ENCODE data around the gene DHX40.
A peak's percentile ranks its signal among the peaks of the same experiment; 100 is the strongest.

The DHX40 gene

DNA sequence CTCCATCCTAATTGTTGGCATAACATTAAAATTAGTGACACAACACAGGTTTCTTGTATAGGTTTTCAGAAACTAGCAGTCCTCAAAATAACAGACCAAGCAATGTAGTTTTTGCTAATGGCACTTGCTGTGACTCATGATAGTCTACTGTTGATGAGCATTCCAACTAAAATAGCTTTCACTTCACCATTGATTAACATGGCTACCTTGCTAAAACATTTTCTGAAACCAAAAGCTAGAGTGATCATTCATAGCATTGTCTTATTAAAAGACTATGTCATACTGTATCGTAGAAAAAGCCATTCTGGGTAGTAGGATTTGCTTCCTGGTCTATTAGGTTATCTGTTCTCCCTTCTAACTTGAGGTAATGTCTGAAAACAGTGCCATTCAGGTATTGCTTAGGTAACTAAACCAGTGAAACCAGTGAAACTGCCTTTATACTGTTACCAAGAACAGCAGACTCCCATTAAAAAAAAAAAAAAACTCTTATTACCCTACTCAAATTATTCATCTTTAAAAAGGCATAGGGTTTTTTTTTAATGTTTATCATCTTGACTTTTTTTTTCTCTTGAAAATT lies 51.8 kb downstream of the DHX40 start:
- peak overlapping the region; percentile 9; the same call in 1 of the 2 replicates for H3K4me3 ChIP-seq (ENCODE audit: low read depth, low read length)
- H3K36me3 ChIP-seq (ENCODE audit: control insufficient read depth, insufficient read depth, low read length) = 0 out of 2 replicates have a peak, but pooled peaks cover 2% of the 10 kb centered on the region
- no peak overlapping the region for H3K27ac ChIP-seq (ENCODE audit: low read depth, low read length)
- H3K27me3 ChIP-seq (ENCODE audit: control insufficient read depth, insufficient read depth, low read length) = no peaks in the 10 kb centered on the region
- no peaks in the 10 kb centered on the region for H3K9me3 ChIP-seq (ENCODE audit: control insufficient read depth, insufficient read depth, low read depth, low read length)
- peaks cover 24% of the 10 kb centered on the region for H3K4me1 ChIP-seq (ENCODE audit: control insufficient read depth, insufficient read depth, low read length)
- H3K9ac ChIP-seq (ENCODE audit: low read length) = no peak overlapping the region

DNA sequence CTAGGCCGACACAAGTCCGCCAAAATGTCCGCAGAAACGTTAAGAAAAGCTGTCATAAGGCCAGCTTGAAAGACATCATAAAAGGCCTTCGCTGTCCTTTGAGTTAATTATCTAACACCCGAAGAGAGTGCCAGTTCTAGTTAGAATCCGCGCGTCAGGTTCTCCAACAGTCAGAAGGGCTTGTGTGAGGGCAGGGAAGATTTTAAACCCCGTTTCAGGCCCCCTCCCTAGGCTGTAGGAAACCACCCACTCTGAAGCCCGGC lies 53.6 kb downstream of the DHX40 start:
- Histone ChIP-seq H3K27ac (ENCODE audit: low read depth, low read length) (peak overlapping the region; percentile 99), H3K27me3 (ENCODE audit: control insufficient read depth, insufficient read depth, low read length) (no peaks in the 10 kb centered on the region), H3K36me3 (ENCODE audit: control insufficient read depth, insufficient read depth, low read length) (peaks cover 11% of the 10 kb centered on the region; the same call in 1 of the 2 replicates), H3K4me3 (ENCODE audit: low read depth, low read length) (peak overlapping the region; percentile 85), H3K4me1 (ENCODE audit: control insufficient read depth, insufficient read depth, low read length) (peaks cover 33% of the 10 kb centered on the region), H3K9ac (ENCODE audit: low read length) (peak overlapping the region; percentile 91), H3K9me3 (ENCODE audit: control insufficient read depth, insufficient read depth, low read depth, low read length) (no peaks in the 10 kb centered on the region)

DNA sequence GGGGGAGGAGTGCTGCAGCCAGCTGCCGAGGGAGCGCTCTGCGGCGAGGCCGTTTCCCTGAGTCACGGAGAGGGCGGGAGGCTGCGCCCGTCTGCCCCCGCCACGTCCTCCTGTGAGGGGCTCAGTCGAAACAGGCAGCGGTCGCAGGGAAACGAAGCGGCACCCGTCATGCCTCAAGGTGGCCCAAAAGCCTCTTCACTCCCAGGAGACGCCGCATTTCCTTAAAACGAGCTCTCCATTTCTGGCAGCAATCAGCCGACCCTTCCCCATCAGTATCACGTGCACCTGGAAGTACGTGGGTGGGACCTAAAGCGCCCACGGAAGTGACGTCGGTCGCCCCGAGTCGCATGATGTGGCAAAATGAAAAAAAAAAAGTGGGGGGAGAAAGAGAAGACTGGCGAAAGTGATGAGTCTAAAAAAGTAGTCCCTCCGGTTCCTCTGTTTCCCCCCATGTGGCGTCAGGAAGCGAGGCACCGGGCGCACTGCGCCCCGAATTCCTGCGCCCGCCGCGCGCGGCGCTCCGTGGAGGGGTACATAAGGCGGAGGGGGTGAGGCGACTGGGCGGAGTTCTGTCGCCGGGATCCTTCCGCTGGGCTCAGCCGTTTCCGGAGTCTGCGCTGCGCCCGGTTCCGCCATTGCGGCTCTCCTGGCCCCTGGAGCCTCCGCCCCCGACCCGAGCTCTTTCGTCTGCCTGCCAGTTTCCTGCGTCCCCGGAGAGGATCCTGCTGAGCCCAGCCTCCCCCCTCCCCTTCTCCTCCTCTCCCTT lies 54.1 kb downstream of the DHX40 start, which contains the start of gene CLTC:
Gene CLTC, plus strand, starts transcription at position 598 of the 766 bp plus-strand sequence. CDS start 237 bp downstream, outside the sequence.
- peak within 1 kb of the TSS; percentile 91 for H3K9ac ChIP-seq (ENCODE audit: low read length)
- no peaks in the 10 kb centered on the region for H3K9me3 ChIP-seq (ENCODE audit: control insufficient read depth, insufficient read depth, low read depth, low read length)
- peaks cover 33% of the 10 kb centered on the region for H3K4me1 ChIP-seq (ENCODE audit: control insufficient read depth, insufficient read depth, low read length)
- H3K36me3 ChIP-seq (ENCODE audit: control insufficient read depth, insufficient read depth, low read length) = peaks cover 13% of the 10 kb centered on the region; the same call in 1 of the 2 replicates
- H3K4me3 ChIP-seq (ENCODE audit: low read depth, low read length) = peak within 1 kb of the TSS; percentile 85
- H3K27ac ChIP-seq (ENCODE audit: low read depth, low read length) = peak within 1 kb of the TSS; percentile 99
- no peaks in the 10 kb centered on the region for H3K27me3 ChIP-seq (ENCODE audit: control insufficient read depth, insufficient read depth, low read length)

DNA sequence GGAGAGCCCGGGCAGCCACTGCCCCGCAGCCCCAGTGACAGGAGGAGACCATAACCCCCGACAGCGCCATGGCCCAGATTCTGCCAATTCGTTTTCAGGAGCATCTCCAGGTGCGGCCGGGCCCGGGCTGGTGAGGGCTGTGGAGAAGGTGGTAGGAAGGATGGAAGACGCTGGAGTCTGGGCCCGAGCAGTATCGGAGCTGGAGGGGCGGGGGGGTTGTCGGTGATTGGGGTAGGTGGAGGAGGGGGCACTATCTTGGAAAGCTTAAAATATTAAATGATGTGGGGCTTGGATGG lies 54.6 kb downstream of the DHX40 start:
- Histone ChIP-seq H3K9ac (ENCODE audit: low read length) (peak overlapping the region; percentile 91), H3K4me3 (ENCODE audit: low read depth, low read length) (peak overlapping the region; percentile 85), H3K27ac (ENCODE audit: low read depth, low read length) (peak overlapping the region; percentile 99), H3K9me3 (ENCODE audit: control insufficient read depth, insufficient read depth, low read depth, low read length) (no peaks in the 10 kb centered on the region), H3K4me1 (ENCODE audit: control insufficient read depth, insufficient read depth, low read length) (peaks cover 33% of the 10 kb centered on the region), H3K36me3 (ENCODE audit: control insufficient read depth, insufficient read depth, low read length) (peaks cover 13% of the 10 kb centered on the region; the same call in 1 of the 2 replicates), H3K27me3 (ENCODE audit: control insufficient read depth, insufficient read depth, low read length) (no peaks in the 10 kb centered on the region)

DNA sequence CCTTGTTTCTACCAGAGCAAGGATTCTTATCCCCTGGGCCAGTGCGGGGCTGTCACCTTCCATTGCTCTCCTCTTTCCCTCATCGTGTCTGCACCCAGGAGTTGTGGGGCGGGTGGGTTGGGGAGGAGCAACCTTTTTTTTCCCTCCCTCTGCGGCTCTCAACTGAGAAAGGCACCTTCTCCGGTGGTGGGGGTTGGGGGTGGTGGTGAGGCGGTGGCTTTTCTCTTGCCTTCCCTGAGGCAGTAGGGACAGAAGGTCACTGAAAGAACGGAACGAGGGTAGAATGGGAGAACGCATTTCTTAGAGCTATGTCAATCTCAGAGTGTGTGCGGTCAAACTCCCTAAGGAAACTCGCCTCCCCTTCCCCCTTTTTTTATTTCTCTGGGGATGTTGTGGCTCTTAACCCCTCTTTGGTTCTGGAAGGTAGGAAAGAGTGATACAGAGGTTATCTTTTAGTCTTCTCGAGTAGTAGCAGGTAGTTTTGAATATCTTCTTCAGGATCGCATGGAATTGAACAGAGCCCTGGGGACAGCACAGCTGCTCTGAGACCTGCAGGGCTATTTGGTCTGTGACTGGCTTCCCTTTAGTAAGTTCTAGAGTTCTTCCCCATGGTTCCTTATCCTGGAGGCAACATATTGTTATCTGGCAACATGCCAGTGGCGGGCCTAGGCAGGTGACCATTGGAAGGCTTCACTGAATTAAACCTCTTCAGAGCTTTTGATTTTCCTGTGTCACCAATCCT lies 55.3 kb downstream of the DHX40 start:
- peaks cover 33% of the 10 kb centered on the region for H3K4me1 ChIP-seq (ENCODE audit: control insufficient read depth, insufficient read depth, low read length)
- H3K36me3 ChIP-seq (ENCODE audit: control insufficient read depth, insufficient read depth, low read length) = peaks cover 14% of the 10 kb centered on the region; the same call in 1 of the 2 replicates
- H3K27ac ChIP-seq (ENCODE audit: low read depth, low read length) = no peak overlapping the region; the same call in 1 of the 2 replicates
- peak overlapping the region; percentile 85 for H3K4me3 ChIP-seq (ENCODE audit: low read depth, low read length)
- H3K27me3 ChIP-seq (ENCODE audit: control insufficient read depth, insufficient read depth, low read length) = no peaks in the 10 kb centered on the region
- H3K9me3 ChIP-seq (ENCODE audit: control insufficient read depth, insufficient read depth, low read depth, low read length) = no peaks in the 10 kb centered on the region
- peak overlapping the region; percentile 91 for H3K9ac ChIP-seq (ENCODE audit: low read length)

DNA sequence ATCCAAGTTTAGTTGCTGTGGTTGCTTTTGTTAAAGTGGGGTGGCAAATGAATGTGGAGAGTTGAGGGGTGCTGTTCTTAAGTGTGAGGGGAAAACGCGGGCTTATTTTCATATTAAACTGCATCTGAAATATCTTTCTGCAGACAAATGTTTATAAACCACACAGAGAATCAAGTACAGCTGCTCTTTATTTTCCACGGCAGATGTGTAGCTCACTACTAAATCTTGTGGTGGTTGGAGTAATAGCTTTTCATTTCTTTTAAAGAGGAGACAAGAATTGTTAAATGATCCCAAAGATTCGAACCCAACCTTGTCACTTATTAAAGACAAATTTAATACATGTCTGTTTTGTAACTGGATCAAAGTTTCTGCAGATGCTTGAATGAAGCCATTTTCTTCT lies 56.4 kb downstream of the DHX40 start:
- H3K4me1 ChIP-seq (ENCODE audit: control insufficient read depth, insufficient read depth, low read length) = peaks cover 31% of the 10 kb centered on the region
- H3K27ac ChIP-seq (ENCODE audit: low read depth, low read length) = no peak overlapping the region
- H3K4me3 ChIP-seq (ENCODE audit: low read depth, low read length) = peak overlapping the region; percentile 85
- H3K27me3 ChIP-seq (ENCODE audit: control insufficient read depth, insufficient read depth, low read length) = no peaks in the 10 kb centered on the region
- H3K36me3 ChIP-seq (ENCODE audit: control insufficient read depth, insufficient read depth, low read length) = peaks cover 21% of the 10 kb centered on the region
- H3K9ac ChIP-seq (ENCODE audit: low read length) = peak overlapping the region; percentile 4
- no peaks in the 10 kb centered on the region for H3K9me3 ChIP-seq (ENCODE audit: control insufficient read depth, insufficient read depth, low read depth, low read length)

DNA sequence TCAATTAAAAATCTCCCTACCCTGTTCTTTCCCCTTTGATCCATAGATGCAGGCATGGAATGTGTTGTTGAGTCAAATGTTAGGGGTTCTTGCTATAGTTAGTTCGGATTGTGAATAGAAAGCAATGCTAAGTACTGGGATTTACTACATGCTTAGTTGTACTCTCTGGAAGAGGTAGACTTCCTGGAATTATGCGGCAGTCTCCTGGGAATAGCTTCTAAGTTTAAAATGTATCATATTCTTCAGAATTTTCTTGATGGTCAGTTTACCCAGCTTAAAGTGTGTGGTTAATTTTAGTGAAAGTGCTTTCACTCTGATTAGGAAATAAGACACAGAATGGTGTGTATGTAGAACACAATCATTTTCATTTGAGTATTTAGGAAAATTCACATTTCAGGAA lies 57.7 kb downstream of the DHX40 start:
- H3K4me3 ChIP-seq (ENCODE audit: low read depth, low read length) = 0 out of 2 replicates have a peak overlapping the region, but pooled peaks have one; percentile 85
- no peaks in the 10 kb centered on the region for H3K9me3 ChIP-seq (ENCODE audit: control insufficient read depth, insufficient read depth, low read depth, low read length)
- H3K4me1 ChIP-seq (ENCODE audit: control insufficient read depth, insufficient read depth, low read length) = peaks cover 21% of the 10 kb centered on the region
- no peak overlapping the region for H3K9ac ChIP-seq (ENCODE audit: low read length)
- H3K36me3 ChIP-seq (ENCODE audit: control insufficient read depth, insufficient read depth, low read length) = peaks cover 25% of the 10 kb centered on the region
- H3K27me3 ChIP-seq (ENCODE audit: control insufficient read depth, insufficient read depth, low read length) = no peaks in the 10 kb centered on the region
- no peak overlapping the region for H3K27ac ChIP-seq (ENCODE audit: low read depth, low read length)

DNA sequence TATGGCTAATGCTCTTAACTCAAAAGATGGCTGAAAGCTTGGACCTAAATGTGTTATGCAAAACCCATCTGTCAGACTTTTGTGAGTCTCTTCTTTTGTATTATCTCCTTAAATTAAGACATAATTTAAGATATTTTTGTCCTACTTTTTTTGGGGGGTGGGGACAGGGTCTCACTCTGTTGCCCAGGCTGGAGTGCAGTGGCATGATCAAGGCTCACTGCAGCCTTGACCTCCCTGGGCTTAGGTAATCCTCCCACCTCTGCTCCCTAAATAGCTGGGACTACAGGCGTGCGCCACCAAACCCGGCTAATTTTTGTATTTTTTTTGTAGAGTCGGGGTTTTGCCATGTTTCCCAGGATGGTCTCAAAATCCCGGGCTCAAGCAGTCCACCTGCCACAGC lies 61.3 kb downstream of the DHX40 start:
- Histone ChIP-seq H3K9me3 (ENCODE audit: control insufficient read depth, insufficient read depth, low read depth, low read length) (peaks cover 10% of the 10 kb centered on the region; the same call in 1 of the 2 replicates), H3K9ac (ENCODE audit: low read length) (no peak overlapping the region), H3K4me3 (ENCODE audit: low read depth, low read length) (no peak overlapping the region), H3K36me3 (ENCODE audit: control insufficient read depth, insufficient read depth, low read length) (peaks cover 44% of the 10 kb centered on the region), H3K27me3 (ENCODE audit: control insufficient read depth, insufficient read depth, low read length) (no peaks in the 10 kb centered on the region), H3K4me1 (ENCODE audit: control insufficient read depth, insufficient read depth, low read length) (peaks cover 14% of the 10 kb centered on the region), H3K27ac (ENCODE audit: low read depth, low read length) (no peak overlapping the region)

DNA sequence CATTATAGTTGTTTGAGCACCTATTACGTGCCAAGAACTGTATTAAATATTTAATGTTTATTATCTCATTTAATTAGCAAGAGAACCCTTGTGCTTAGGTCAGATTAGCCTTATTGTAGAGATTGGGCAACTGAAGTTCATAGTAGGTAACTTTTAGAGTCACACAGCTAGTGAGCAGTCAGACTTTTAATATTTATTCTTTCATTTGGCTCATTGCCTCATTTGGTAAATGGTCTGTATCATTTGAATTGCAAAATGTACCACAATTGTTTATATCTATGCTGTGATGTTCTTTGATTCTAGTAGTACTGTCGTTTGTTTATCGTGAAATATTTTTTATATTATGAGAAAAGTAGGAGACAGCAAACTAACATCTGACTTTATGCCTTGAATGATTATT lies 61.9 kb downstream of the DHX40 start:
- H3K4me3 ChIP-seq (ENCODE audit: low read depth, low read length) = no peak overlapping the region
- peaks cover 10% of the 10 kb centered on the region; the same call in 1 of the 2 replicates for H3K9me3 ChIP-seq (ENCODE audit: control insufficient read depth, insufficient read depth, low read depth, low read length)
- H3K36me3 ChIP-seq (ENCODE audit: control insufficient read depth, insufficient read depth, low read length) = peaks cover 44% of the 10 kb centered on the region
- H3K27me3 ChIP-seq (ENCODE audit: control insufficient read depth, insufficient read depth, low read length) = no peaks in the 10 kb centered on the region
- H3K9ac ChIP-seq (ENCODE audit: low read length) = no peak overlapping the region
- no peak overlapping the region for H3K27ac ChIP-seq (ENCODE audit: low read depth, low read length)
- peaks cover 9% of the 10 kb centered on the region for H3K4me1 ChIP-seq (ENCODE audit: control insufficient read depth, insufficient read depth, low read length)

DNA sequence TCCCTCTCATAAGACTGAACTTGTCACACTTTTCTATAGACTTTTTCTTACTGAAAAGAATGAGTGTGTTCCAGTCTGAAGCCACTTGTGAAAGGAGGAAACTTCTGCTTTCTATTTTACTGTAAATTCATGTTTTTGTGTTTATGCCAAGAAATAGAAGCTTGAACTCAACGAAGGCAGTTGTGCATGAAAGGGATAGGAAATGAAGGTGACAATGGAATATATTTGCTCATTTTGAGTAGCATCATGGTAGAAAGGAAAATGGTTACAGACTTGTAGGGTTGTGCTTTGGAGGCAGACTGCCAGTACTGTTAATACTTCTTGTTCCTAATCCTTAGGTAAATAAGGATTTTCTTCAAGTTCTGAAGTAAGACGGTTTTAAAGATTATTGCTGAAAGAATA lies 62.4 kb downstream of the DHX40 start:
- peaks cover 44% of the 10 kb centered on the region for H3K36me3 ChIP-seq (ENCODE audit: control insufficient read depth, insufficient read depth, low read length)
- H3K9ac ChIP-seq (ENCODE audit: low read length) = no peak overlapping the region
- no peaks in the 10 kb centered on the region for H3K27me3 ChIP-seq (ENCODE audit: control insufficient read depth, insufficient read depth, low read length)
- H3K27ac ChIP-seq (ENCODE audit: low read depth, low read length) = no peak overlapping the region
- no peak overlapping the region for H3K4me3 ChIP-seq (ENCODE audit: low read depth, low read length)
- peaks cover 5% of the 10 kb centered on the region for H3K4me1 ChIP-seq (ENCODE audit: control insufficient read depth, insufficient read depth, low read length)
- H3K9me3 ChIP-seq (ENCODE audit: control insufficient read depth, insufficient read depth, low read depth, low read length) = peaks cover 10% of the 10 kb centered on the region; the same call in 1 of the 2 replicates

DNA sequence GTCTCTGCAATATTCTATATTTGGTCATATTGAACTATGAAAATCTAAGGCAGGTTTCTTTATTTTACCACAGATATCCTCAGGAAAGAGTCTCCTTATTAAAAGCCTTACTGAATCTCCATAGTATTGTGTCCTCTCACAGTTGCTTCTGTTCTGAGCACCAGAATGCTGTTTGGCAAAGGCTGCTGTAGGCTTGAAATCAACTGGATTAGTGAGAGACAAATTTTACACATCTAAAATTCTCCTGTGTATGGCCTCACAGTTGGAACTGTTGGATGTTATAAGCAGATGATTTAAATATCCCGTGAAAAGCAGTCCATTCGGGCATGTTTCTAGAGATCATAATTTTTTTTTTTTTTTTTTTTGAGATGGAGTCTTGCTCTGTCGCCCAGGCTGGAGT lies 63.8 kb downstream of the DHX40 start:
- Histone ChIP-seq H3K9me3 (ENCODE audit: control insufficient read depth, insufficient read depth, low read depth, low read length) (peaks cover 10% of the 10 kb centered on the region; the same call in 1 of the 2 replicates), H3K9ac (ENCODE audit: low read length) (no peak overlapping the region), H3K27ac (ENCODE audit: low read depth, low read length) (no peak overlapping the region), H3K36me3 (ENCODE audit: control insufficient read depth, insufficient read depth, low read length) (peaks cover 33% of the 10 kb centered on the region), H3K4me1 (ENCODE audit: control insufficient read depth, insufficient read depth, low read length) (peaks cover 4% of the 10 kb centered on the region; the same call in 1 of the 2 replicates), H3K27me3 (ENCODE audit: control insufficient read depth, insufficient read depth, low read length) (no peaks in the 10 kb centered on the region), H3K4me3 (ENCODE audit: low read depth, low read length) (no peak overlapping the region)
